Heart left ventricle (tissue), 16 donors: Measurements from ENCODE around the gene STPG3. TPM values are rescaled to one million over a fixed set of nuclear protein-coding genes. Genes with fewer than 3 reads are reported as not detected.
A peak's percentile ranks its signal among the peaks of the same experiment; 100 is the strongest.

Source experiments
- ATAC-seq, 4 donors: fragments of 200-7000 bp; cut with Tn5 transposase; one replicate each; pipeline ENCODE4 v1.9.1; 2020 to 2022; ENCODE audit warnings: moderate library complexity in 4 of 4, mild to moderate bottlenecking in 3 of 4, moderate number of reproducible peaks in 1 of 4
- DNase-seq, 5 donors: peaks; one replicate each; pipeline ENCODE4 v3.0.0-alpha.2; 2020
- H3K27ac ChIP-seq, 12 donors: fragments of 200-600 bp; sonication (generic) in 4 of 12; one replicate each; pipeline versions ENCODE4 v1.5.0 to v1.8.0; 2016 to 2022; ENCODE audit warnings: mild to moderate bottlenecking in 2 of 12
- H3K27me3 ChIP-seq, 9 donors: fragments of 200-600 bp; sonication (generic) in 2 of 9; one replicate each; pipeline versions ENCODE4 v1.5.1 to v1.8.0; 2016 to 2022; ENCODE audit warnings: mild to moderate bottlenecking in 3 of 9
- H3K36me3 ChIP-seq, 9 donors: fragments of 200-600 bp; sonication (generic) in 2 of 9; one replicate each; pipeline versions ENCODE4 v1.5.0 to v1.8.0; 2018 to 2022; ENCODE audit warnings: mild to moderate bottlenecking in 2 of 9
- H3K4me1 ChIP-seq, 12 donors: fragments of 200-600 bp; sonication (generic) in 4 of 12; one replicate each; pipeline versions ENCODE4 v1.5.0 to v1.8.0; 2016 to 2022; ENCODE audit warnings: mild to moderate bottlenecking in 3 of 12
- H3K4me3 ChIP-seq, 12 donors: fragments of 200-600 bp; sonication (generic) in 4 of 12; one replicate each; pipeline versions ENCODE4 v1.5.0 to v1.8.0; 2017 to 2022; ENCODE audit warnings: mild to moderate bottlenecking in 9 of 12, moderate library complexity in 4 of 12
- H3K9me3 ChIP-seq, 12 donors: fragments of 200-600 bp; sonication (generic) in 4 of 12; one replicate each; pipeline versions ENCODE4 v1.5.0 to v1.8.0; 2016 to 2022; ENCODE audit warnings: mild to moderate bottlenecking in 1 of 12
- CTCF ChIP-seq, 12 donors: fragments of 200-600 bp; sonication (generic) in 4 of 12; IDR thresholded peaks; one replicate each; pipeline versions ENCODE4 v1.5.0 to v1.8.0; 2018 to 2022; ENCODE audit warnings: antibody characterized with exemption in 12 of 12, mild to moderate bottlenecking in 5 of 12
- POLR2A ChIP-seq, 2 donors: fragments of 450-650 bp; IDR thresholded peaks; one replicate each; pipeline ENCODE4 v1.6.1; 2017; ENCODE audit warnings: antibody characterized with exemption in 2 of 2, mild to moderate bottlenecking in 2 of 2, moderate library complexity in 2 of 2
- WGBS, 4 donors: extraction: QIAGEN DNeasy Blood & Tissue Kit in 2 of 4; methylation state at CpG; one replicate each; pipeline versions ENCODE4 v1.1.5 to v1.1.7; 2013 to 2018; 5-methylcytosine and 5-hydroxymethylcytosine counted together
- intact Hi-C, 10 donors: fragments of 100-400 bp; cut with DNase I; formaldehyde crosslinking; loops; one replicate each; pipeline versions ENCODE4 v1.11.1 to v1.14.2; 2022
- polyA plus RNA-seq, 2 donors: library from polyadenylated mRNA; stranded (reverse); fragments of 200-250 nt; gene quantifications; one replicate each; pipeline ENCODE4 v1.2.3, GENCODE V29; 2013
- total RNA-seq, 9 donors: library from RNA; depleted of rRNA in 2 of 9; stranded (reverse); fragments of >200 nt in 2 of 9; fragmentation: NEBNext Ultra II Directional in 3 of 9; extraction: Animal tissue kit (Norgen Biotek cat#: 25700) in 3 of 9; gene quantifications; one replicate each; pipeline versions ENCODE4 v1.1.0 to v1.2.4, GENCODE V29; 2016 to 2023
- donor health status: ischemic (EF 13 %, LVEDD 7.1; RV severe dilation, severe dysfunction).
- donor health status: healthy with polysubstance abuse.
- donor health status: DM: no; HTN: yes; CAD: no.
- donor health status: DM: no; HTN: no; CAD: no.
- donor health status: ischemic (EF 25% LVEDD 6.9; RV normal size, moderate dysfunction).
- donor health status: ischemic (EF 25% LVEDD 5.7; RV mildly dilated, moderate dysfunction).
- donor health status: healthy.
- donor health status: DM: yes; HTN: yes; CAD: no.
- donor health status: ischemic (EF 35%, LVEDD 5.7; RV mildly dilated, moderate dysfunction).
- donor health status: nonischemic (EF 11% LVEDD 7.7; RV severe dilation, severe dysfunction).
- donor health status: DM: yes; HTN: yes; CAD: no.
- donor health status: PGD.
- donor health status: ischemic (EF 29% LVEDD 5.4; RV normal size, mild dysfunction).
- donor health status: nonischemic (EF 23%, LVEDD 6.1; RV moderate dilation, normal function).

The STPG3 gene
- total and polyA plus RNA-seq, 11 donors: 0.23 to 0.61 (median 0.31) TPM; not detected in 8

GRCh38 chr9:137276473-137277328, 25.6 kb downstream of the STPG3 start:
- Histone ChIP-seq H3K27me3 (no peaks in the 10 kb centered on the region), H3K9me3 (no peaks in the 10 kb centered on the region), H3K4me1 (peaks cover 6 to 85% (median 45%) of the 10 kb centered on the region in 12 donors), H3K4me3 (peak overlapping the region; percentile 19 to 71 (median 64)), H3K36me3 (peaks cover 0 to 38% (median 26%) of the 10 kb centered on the region in 9 donors), H3K27ac (peak overlapping the region; percentile 83 to 100 (median 98))
- WGBS, 4 donors: 3 to 28% (median 17%) methylated on average over 10 to 30 of the region's 30 CpGs
- DNase-seq (peak; percentile 91 to 95 (median 93)), ATAC-seq (peak; percentile 59 to 88 (median 82))
- TF ChIP-seq POLR2A (IDR thresholded peaks at IDR 0.05): no peak
- intact Hi-C loops: loop anchor here in 2 of 10 donors (2.0 kb wide), 1 partner anchor 36 kb away; the partner anchor contains the start of gene TUBB4B (in 2 of the 2)

GRCh38 chr9:137277329-137278041, 26.4 kb downstream of the STPG3 start, which contains the start of gene TOR4A:
TSS of gene TOR4A (plus strand) at chr9:137277726. CDS start at chr9:137278690, 964 bp downstream.
- TF ChIP-seq POLR2A (IDR thresholded peaks at IDR 0.05) (peak in 1 of 2 donors; percentile 52), CTCF (IDR thresholded peaks at IDR 0.05) (peak in 3 of 12 donors; percentile 5 to 47 (median 23))
- H3K4me1 ChIP-seq: peaks cover 6 to 78% (median 41%) of the 10 kb centered on the region in 12 donors
- no peaks in the 10 kb centered on the region for H3K27me3 ChIP-seq
- H3K27ac ChIP-seq: peak within 1 kb of the TSS; percentile 83 to 100 (median 98)
- 3 to 7% (median 4%) methylated on average over 11 to 25 of the region's 25 CpGs for WGBS, 4 donors
- peak within 1 kb of the TSS; percentile 19 to 71 (median 64) for H3K4me3 ChIP-seq
- ATAC-seq (peak; percentile 74 to 90 (median 75)), DNase-seq (peak; percentile 94 to 95 (median 94))
- H3K36me3 ChIP-seq: peaks cover 0 to 31% (median 24%) of the 10 kb centered on the region in 9 donors
- intact Hi-C loops: loop anchor here in 2 of 10 donors (2.0 kb wide), 1 partner anchor 37 kb away; the partner anchor contains the start of gene TUBB4B (in 2 of the 2)
- no peaks in the 10 kb centered on the region for H3K9me3 ChIP-seq

- Histone ChIP-seq H3K27ac (peak overlapping the region; percentile 83 to 100 (median 98)), H3K9me3 (no peaks in the 10 kb centered on the region), H3K4me1 (peaks cover 6 to 81% (median 41%) of the 10 kb centered on the region in 12 donors), H3K36me3 (peaks cover 0 to 24% (median 17%) of the 10 kb centered on the region in 9 donors), H3K27me3 (no peaks in the 10 kb centered on the region), H3K4me3 (peak overlapping the region; percentile 19 to 71 (median 64))
- TF ChIP-seq CTCF (IDR thresholded peaks at IDR 0.05): no peak
- TF ChIP-seq POLR2A (IDR thresholded peaks at IDR 0.05): no peak
- WGBS, 4 donors: 4 to 14% (median 6%) methylated on average over 15 to 54 of the region's 54 CpGs
- intact Hi-C loops: no loop called here
- peak in 3 of 4 donors; percentile 6 to 21 (median 8) for ATAC-seq
- DNase-seq: peak; percentile 45 to 77 (median 56)
These were observed 27.1 kb downstream of the STPG3 start for GRCh38 chr9:137278061-137278701.
